Stimulated activated CD4-positive, alpha-beta T cell treated with anti-CD3 and anti-CD28 coated beads, Interleukin-2, amount 100 ng/mL, for 48 hours (primary cell): ENCODE measurements around the gene CLINT1.
A peak's percentile ranks its signal among the peaks of the same experiment; 100 is the strongest.
"Not testable (repeated sequence)": the region's sequence is repeated elsewhere in the genome, so short reads cannot be mapped to it uniquely, and the experiment has no call there.

Experiments used
- DNase-seq, 2 donors: peaks; one replicate each; pipeline ENCODE4 v3.0.0-alpha.2; 2020

Gene CLINT1

DNA sequence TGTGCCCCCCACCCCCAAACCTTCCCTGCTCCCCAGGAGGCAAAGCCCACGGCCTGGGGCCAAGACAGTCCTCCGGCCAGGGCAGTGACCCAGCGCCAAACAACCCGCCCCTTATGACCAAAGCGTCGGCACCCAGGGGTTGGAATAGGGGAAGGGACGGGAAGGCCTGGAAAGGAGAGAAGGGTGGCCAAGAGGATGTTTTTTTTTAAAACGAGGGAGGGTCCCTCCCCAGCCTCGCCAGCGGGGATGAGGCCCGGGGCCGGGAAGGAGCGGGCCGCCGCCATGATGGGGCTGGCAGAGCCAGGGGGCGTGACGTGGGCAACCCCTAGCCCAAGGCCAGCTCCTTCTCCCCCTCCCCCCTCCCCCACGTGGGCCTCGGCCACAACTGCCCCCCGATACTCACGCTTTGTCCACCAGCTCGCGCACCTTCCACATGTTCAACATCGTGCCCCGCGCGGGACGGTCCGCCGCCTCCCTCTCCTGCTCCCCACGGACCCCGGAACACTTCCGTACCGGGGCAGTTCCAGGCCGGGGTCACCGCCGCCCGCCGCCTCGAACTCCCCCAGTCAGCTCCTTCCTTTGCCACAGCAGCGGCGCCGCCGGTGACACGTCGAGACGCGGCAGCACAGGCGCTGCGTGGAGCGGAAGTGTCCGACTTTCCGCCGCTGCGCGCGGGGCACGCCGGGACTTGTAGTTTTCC, at the start of gene CLINT1:
Gene CLINT1 (minus strand): TSS at position 619 of the 700 bp plus-strand sequence. CDS start 175 bp downstream, at position 444.
- DNase-seq, result peak; percentile 85 to 86

- no peak for DNase-seq
Measured at GRCh38 chr5:157908459-157908858, 49.5 kb upstream of the CLINT1 start.

GRCh38 chr5:157907479-157907878, 48.5 kb upstream of the CLINT1 start:
- DNase-seq, result no peak

- DNase-seq, result no peak
Measured at GRCh38 chr5:157903117-157903450, 44.1 kb upstream of the CLINT1 start.

GRCh38 chr5:157902449-157903116, 43.6 kb upstream of the CLINT1 start:
- no peak for DNase-seq

DNA sequence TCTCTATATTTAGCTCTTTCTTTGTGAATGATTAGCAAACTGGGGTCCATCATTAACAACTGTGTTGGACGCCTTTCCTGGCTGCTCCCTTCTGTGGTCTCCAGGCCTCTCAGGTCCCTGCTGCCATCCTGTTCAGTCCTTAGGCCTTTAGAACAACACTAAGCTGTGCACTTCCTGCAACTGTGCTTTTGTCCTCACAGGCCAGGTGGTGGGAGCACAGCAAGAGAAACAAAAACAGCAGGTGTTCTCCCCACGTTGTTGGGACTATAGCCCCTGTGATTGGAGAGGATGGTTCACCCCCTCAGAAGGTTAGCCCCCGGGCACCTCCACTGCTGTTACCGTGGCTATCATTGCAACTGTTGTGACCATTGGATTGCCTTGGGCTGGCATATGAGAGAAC, 41.7 kb upstream of the CLINT1 start:
- no peak for DNase-seq

DNA sequence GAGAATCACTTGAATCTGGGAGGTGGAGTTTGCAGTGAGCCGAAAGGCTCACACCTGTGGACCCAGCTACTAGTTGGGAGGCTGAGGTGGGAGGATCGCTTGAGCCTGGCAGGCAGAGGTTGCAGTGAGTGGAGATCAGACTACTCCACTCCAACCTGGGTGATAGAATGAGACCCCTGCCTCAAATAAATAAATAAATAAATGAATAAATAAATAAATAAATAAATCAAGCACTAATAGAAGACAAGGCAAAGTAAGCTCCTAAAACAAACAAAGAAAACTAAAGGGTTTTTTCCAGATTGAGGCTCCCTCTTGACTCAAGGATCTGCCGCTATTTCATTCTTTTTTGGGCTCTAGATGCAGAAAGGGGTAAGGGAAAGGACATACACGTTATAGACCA, 34.7 kb upstream of the CLINT1 start:
- no peak for DNase-seq

DNA sequence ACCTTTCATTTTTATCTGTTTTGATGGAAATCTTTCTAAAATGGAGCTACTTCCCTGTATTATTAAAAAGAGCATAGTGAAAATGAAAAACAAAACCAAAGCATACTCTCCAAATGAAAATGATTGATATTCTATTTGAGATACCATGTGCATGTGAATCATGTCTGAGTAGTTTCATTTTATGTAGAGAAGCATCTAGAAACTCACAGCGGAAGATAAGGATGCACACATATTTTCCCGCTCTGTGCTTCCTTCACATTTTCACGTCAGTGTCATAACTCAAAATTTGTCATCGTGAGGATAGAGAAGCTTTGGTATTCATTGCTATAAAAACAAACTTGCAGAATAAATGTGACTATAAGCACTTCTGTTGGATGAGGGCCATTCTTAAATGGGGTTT, 34.0 kb upstream of the CLINT1 start:
- no peak for DNase-seq

- DNase-seq, result no peak
Measured at GRCh38 chr5:157890836-157891597, 32.1 kb upstream of the CLINT1 start.

- DNase-seq, result no peak
Measured at GRCh38 chr5:157888814-157889532, 30.0 kb upstream of the CLINT1 start.

GRCh38 chr5:157886796-157887380, 27.9 kb upstream of the CLINT1 start:
- DNase-seq, result no peak

DNA sequence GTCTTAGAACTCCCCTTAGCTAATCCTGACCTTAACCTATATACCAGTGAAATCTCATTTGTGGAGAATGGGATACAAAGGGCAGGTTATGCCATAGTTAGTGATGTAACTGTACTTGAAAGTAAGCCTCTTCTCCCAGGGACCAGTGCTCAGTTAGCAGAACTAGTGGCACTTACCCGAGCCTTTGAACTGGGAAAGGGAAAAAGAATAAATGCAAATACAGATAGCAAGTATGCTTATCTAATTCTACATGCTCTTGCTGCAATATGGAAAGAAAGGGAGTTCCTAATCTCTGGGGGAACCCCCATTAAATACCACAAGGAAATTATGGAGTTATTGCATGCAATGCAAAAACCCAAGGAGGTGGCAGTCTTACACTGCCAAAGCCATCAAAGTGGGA, 26.1 kb upstream of the CLINT1 start:
- DNase-seq, result not testable (repeated sequence)

GRCh38 chr5:157881498-157881897, 22.6 kb upstream of the CLINT1 start:
- not testable (repeated sequence) for DNase-seq

DNA sequence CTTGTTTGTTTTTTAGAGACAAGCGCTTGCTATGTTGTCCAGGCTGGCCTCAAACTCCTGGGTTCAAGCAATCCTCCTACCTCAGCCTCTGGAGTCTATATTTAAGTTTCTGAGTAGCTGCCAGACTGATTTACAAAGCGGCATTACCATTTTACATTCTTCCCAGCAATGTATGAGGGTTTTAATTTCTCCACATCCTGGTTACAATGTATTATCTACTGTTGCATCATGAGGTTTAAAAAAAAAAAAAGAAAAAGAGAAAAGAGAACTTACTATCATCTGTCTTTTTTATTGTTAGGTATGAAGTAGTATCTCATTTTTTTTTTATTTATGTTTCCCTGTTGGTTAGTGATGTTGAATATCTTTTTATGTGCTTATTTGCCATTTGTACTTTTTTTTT, 18.9 kb upstream of the CLINT1 start:
- DNase-seq, result no peak

DNA sequence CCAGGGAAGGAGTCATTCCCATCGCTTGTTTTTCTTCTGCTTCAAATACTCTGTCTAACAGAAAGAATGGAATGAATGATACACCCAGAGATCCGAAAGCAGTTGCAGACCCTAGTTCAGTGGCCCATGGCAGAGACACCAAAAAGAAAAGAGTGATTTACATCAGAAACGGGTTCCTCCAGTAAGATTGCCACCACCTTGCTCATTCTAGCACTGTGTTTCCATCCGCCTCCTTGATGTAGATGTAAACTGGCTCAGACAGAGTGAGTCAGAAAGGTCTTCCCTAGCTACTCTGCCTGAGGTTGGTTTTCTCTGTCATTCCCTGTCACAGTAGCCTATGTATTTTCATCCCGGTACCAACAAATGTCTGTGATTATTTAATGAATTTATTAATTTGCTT, 15.9 kb upstream of the CLINT1 start:
- DNase-seq, result no peak

- no peak for DNase-seq
Measured at GRCh38 chr5:157870837-157871834, 12.2 kb upstream of the CLINT1 start.

DNA sequence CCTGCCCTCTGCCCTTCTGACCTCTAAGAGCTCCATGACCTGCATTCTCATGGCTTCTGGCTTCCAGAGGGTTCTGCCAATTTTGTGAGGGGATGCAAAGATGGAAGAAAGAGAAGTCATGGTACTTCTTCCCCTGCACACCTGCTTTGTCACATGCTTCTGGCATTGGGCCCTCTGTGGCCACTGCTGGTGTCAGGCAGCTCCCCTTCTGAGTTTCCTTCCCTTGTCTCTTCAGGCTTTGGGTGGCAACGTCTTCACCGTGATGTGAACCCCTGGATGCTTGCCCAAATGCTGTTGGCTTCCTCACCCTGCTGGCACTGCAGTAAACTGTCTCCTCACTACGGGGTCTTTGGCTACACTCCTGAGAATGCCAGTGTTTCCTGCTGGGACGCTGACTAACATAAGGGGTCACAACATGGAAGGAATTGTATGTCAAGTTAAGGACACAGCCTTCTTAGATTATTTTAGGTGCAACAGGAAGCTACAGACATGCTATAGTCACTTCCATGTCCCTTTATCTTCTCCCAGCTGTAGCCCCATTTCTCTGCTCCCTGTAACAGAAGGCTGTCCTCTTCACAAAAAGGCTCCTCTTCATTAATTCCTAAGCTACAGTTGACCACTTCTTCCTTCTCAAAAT, 8.9 kb upstream of the CLINT1 start:
- DNase-seq, result no peak

DNA sequence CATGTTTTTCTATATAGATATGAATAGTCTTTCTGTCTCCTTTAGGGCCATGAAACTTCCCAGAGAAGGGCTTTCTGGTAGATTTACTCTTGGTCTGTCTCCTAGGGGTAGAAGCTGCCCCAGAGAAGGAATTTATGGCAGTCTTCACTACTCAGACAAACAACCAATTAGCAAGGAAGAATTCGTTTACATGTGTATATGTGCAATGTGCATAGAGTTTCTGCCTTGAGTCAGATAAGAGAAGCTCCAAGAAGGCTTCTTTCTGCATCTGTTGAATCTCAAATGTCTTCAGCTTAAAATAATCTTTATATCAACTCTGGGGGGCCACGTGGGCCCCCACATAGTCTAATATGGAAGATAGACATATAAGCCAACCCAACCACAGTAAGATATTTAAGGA, 7.6 kb upstream of the CLINT1 start:
- no peak for DNase-seq

- no peak for DNase-seq
Measured at GRCh38 chr5:157865781-157866180, 6.8 kb upstream of the CLINT1 start.

DNA sequence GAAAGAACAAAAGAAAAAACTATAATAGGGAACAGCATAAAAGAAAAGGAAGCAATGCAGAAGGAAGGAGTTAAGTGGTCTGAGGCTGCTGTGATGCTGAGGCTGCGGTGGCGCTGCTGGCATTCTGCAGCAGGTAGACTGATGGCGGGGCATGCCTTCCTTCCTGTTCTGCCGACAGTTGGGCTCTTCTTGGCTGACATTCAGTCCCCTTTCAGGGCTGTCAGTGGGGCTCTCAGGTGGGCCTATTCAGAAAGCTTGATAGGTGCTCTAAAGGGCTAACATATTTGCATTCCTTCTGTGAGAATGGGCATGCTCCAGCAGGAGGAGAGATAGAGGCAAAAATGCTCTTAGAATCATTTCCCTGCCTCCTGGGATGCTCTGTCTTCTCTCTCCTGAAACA, 5.1 kb upstream of the CLINT1 start:
- DNase-seq, result no peak

DNA sequence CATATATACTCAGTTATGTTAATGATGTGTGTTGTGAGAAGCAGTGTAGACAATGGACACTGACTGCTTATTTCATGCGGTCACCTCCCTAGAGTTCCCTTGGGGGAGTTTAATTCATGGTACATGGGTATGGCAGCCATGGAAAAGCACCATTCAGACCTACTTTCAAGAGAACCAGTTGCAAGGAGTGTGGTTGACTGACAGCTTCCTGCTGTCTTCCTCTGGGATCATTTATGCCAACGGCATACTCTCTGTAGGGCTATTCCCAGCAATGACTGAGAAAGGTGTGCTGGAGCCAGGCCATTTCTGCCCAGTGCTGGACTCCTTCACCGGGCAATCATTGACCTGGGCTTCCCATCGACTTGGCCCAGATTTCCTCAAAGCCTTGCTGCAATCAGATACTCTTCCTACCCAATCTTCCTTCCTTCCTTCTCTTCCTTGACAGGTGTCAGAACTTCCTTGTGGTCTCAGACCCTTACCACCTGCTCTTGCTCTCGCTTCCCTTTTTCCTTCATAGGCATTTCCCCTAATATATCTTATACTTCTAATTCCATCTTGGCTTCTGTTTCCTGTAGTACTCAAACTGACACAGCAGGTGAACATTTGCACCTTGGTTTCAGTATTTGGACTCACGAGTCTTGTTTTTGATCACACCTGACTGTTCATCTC, 3.4 kb upstream of the CLINT1 start:
- no peak for DNase-seq
